Measurements from ENCODE around the gene BTBD7.

BTBD7 gene

DNA sequence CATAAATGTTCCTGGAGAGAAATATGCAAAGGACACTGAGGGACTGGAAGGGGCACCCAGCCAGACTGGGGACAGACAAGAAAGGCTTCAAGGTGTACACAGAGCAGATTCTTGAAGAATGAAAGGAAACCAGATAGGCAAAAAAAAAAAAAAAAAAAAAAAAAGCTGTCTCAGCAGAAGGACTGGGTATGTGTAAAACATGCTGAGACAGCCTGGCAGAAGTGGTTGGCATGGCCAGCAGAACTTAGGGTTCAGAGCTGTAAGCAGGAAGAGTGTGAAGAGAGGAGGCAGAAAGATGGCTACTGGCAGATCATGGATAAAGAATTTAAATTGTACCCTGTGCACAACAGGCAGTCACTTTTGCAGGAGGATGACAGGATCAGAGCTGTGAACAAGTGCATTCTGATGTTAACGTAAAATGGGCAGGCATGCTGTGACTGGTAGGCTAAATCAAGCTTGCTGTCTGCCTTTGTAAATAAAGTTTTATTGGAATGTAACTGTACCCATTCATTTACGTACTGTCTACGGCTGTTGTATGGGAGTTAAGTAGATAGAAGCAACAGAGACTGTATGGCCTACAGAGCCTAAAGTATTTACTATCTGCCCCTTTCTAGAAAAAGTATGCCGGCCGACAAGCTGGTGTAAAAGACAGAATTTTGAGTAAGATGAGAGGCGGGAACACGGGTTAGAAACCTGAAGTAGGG is 83.6 kb downstream of the BTBD7 start:
- H3K9ac ChIP-seq = no peak overlapping the region
- H3K27ac ChIP-seq = no peak overlapping the region
- H3K27me3 ChIP-seq (ENCODE audit: insufficient read depth, low read depth) = no peaks in the 10 kb centered on the region
- H3K4me1 ChIP-seq (ENCODE audit: low read depth, poor library complexity, severe bottlenecking) = peaks cover 16% of the 10 kb centered on the region
- H3K79me2 ChIP-seq (ENCODE audit: insufficient read depth, low read depth) = no peaks in the 10 kb centered on the region
- H2AFZ ChIP-seq (ENCODE audit: low read depth) = no peak overlapping the region
- no peak overlapping the region for H3K4me2 ChIP-seq
- no peaks in the 10 kb centered on the region for H4K20me1 ChIP-seq (ENCODE audit: insufficient read depth)
- H3K36me3 ChIP-seq (ENCODE audit: insufficient read depth) = no peaks in the 10 kb centered on the region
- no peak overlapping the region for H3K4me3 ChIP-seq (IDR thresholded peaks at IDR 0.05; ENCODE audit: insufficient read depth, low read depth, low read length)
- TF ChIP-seq, protein P1, sequence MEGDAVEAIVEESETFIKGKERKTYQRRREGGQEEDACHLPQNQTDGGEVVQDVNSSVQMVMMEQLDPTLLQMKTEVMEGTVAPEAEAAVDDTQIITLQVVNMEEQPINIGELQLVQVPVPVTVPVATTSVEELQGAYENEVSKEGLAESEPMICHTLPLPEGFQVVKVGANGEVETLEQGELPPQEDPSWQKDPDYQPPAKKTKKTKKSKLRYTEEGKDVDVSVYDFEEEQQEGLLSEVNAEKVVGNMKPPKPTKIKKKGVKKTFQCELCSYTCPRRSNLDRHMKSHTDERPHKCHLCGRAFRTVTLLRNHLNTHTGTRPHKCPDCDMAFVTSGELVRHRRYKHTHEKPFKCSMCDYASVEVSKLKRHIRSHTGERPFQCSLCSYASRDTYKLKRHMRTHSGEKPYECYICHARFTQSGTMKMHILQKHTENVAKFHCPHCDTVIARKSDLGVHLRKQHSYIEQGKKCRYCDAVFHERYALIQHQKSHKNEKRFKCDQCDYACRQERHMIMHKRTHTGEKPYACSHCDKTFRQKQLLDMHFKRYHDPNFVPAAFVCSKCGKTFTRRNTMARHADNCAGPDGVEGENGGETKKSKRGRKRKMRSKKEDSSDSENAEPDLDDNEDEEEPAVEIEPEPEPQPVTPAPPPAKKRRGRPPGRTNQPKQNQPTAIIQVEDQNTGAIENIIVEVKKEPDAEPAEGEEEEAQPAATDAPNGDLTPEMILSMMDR (conservative IDR thresholded peaks at IDR 0.05; ENCODE audit: low read depth, low read length) = no peak

DNA sequence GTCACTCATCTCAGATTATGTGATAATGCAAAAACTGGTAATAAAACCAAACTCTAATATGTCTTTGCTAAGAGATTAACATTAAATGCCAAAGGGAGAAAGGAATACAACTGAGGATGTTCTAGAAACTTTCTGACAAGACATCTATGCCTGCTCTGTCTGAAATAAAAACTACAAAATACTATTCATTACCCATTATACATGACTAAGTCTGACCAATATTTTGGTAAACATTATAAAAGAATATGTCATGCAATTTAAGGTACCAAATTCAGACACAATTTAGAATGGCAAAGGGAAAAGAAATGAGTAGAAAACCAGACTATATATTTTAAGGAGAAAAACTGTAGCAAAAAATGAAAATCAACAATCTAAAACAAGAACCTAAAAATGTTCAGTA is 86.3 kb downstream of the BTBD7 start:
- no peak overlapping the region for H3K27ac ChIP-seq
- H3K4me2 ChIP-seq = no peak overlapping the region
- H3K36me3 ChIP-seq (ENCODE audit: insufficient read depth) = no peaks in the 10 kb centered on the region
- H4K20me1 ChIP-seq (ENCODE audit: insufficient read depth) = no peaks in the 10 kb centered on the region
- no peak overlapping the region for H2AFZ ChIP-seq (ENCODE audit: low read depth)
- H3K27me3 ChIP-seq (ENCODE audit: insufficient read depth, low read depth) = no peaks in the 10 kb centered on the region
- TF ChIP-seq, protein P1 (conservative IDR thresholded peaks at IDR 0.05; ENCODE audit: low read depth, low read length) = no peak
- peaks cover 16% of the 10 kb centered on the region for H3K4me1 ChIP-seq (ENCODE audit: low read depth, poor library complexity, severe bottlenecking)
- H3K79me2 ChIP-seq (ENCODE audit: insufficient read depth, low read depth) = no peaks in the 10 kb centered on the region
- no peak overlapping the region for H3K4me3 ChIP-seq (IDR thresholded peaks at IDR 0.05; ENCODE audit: insufficient read depth, low read depth, low read length)
- H3K9ac ChIP-seq = no peak overlapping the region

DNA sequence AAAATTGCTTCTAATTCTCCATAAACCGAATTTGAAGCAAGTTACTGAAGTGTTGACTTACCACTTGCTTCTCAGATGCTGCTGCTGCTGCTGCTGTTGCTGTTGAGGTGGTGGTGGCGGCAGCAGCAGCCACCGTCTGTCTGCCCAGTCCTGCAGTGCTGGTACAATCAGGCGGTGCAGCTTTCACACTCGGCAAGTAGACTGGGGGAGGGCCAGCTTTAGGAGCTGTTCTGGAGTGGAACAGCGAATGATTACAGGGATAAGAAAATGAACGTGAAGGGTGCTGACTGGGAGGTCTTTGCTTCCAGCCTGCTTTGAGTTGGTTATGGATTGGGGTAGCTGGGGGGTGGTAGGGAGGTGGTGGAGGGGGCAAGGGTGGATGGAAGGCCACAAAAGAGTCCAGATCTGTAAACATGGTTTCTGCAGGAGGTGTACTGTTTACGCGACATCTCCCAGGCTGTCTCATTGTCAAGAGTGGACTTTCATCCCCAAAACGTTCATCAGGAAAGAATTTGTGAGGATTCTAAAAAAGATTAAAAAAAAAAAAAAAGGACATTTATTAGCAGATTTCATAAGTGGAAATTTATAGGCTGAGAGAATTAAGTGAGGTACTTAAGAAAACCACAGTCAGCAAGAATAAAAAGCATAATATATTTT is 86.9 kb downstream of the BTBD7 start:
- Histone ChIP-seq H3K4me1 (ENCODE audit: low read depth, poor library complexity, severe bottlenecking) (peaks cover 16% of the 10 kb centered on the region), H3K4me2 (no peak overlapping the region), H3K9ac (no peak overlapping the region), H3K27me3 (ENCODE audit: insufficient read depth, low read depth) (no peaks in the 10 kb centered on the region), H4K20me1 (ENCODE audit: insufficient read depth) (no peaks in the 10 kb centered on the region), H3K79me2 (ENCODE audit: insufficient read depth, low read depth) (no peaks in the 10 kb centered on the region), H2AFZ (ENCODE audit: low read depth) (no peak overlapping the region), H3K36me3 (ENCODE audit: insufficient read depth) (no peaks in the 10 kb centered on the region), H3K4me3 (IDR thresholded peaks at IDR 0.05; ENCODE audit: insufficient read depth, low read depth, low read length) (no peak overlapping the region), H3K27ac (no peak overlapping the region)
- TF ChIP-seq, protein P1 (conservative IDR thresholded peaks at IDR 0.05; ENCODE audit: low read depth, low read length) = no peak

DNA sequence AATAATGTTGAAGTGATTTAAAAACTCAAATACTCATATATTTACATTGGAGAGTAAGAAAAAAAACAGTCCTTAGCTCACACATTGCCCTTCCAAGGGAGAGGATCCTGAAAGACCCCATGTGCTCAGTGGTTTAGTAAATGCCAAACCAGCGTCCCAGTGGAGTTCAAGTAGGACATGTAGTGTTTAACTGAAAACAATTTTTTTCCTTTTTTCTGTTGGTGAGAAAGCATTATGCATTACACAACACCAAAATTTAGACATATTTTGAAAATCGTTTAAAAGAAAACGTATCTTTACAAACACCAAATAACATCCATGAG is 92.2 kb downstream of the BTBD7 start:
- H3K9ac ChIP-seq = no peak overlapping the region

More for the DNA sequence above, 92.2 kb downstream of the BTBD7 start:
- Histone ChIP-seq H4K20me1 (ENCODE audit: insufficient read depth) (no peaks in the 10 kb centered on the region), H3K4me3 (IDR thresholded peaks at IDR 0.05; ENCODE audit: insufficient read depth, low read depth, low read length) (no peak overlapping the region), H3K4me1 (ENCODE audit: low read depth, poor library complexity, severe bottlenecking) (no peaks in the 10 kb centered on the region), H3K4me2 (no peak overlapping the region), H3K79me2 (ENCODE audit: insufficient read depth, low read depth) (no peaks in the 10 kb centered on the region), H3K36me3 (ENCODE audit: insufficient read depth) (no peaks in the 10 kb centered on the region), H3K27me3 (ENCODE audit: insufficient read depth, low read depth) (no peaks in the 10 kb centered on the region), H2AFZ (ENCODE audit: low read depth) (no peak overlapping the region), H3K27ac (no peak overlapping the region)
- TF ChIP-seq, protein P1 (conservative IDR thresholded peaks at IDR 0.05; ENCODE audit: low read depth, low read length) = no peak
